Panc1 (cell line): ENCODE results near the gene IRAK4. TPM values are rescaled to one million over a fixed set of nuclear protein-coding genes. Genes with fewer than 3 reads are reported as not detected.
A peak's percentile ranks its signal among the peaks of the same experiment; 100 is the strongest.

Source experiments
- ATAC-seq: fragments of 200-7000 bp; cut with Tn5 transposase; 2 replicates; pipeline ENCODE4 v1.9.1; 2020; ENCODE audit warnings: mild to moderate bottlenecking, moderate library complexity
- BruUV-seq: library from RNA; stranded (reverse); fragments of 400-500 nt; replicated peaks from 2 replicates; lab custom pipeline; 2021; lab: Mats Ljungman, UMichigan
- CTCF ChIA-PET: fragments of 300-600 bp; sonication (Branson Sonifier 250); formaldehyde crosslinking; loops from one replicate; lab custom pipeline; 2022; ENCODE audit warnings: antibody characterized with exemption; lab: Charles Lee
- POLR2A ChIA-PET: fragments of 300-600 bp; sonication (Branson Sonifier 250); formaldehyde crosslinking; loops from one replicate; lab custom pipeline; 2022; ENCODE audit warnings: antibody characterized with exemption; lab: Charles Lee
- DNase-seq: peaks from one replicate; pipeline ENCODE4 v3.0.0-alpha.2; 2010; ENCODE audit warnings: low read depth, low spot score
- H3K27ac ChIP-seq: 2 replicates; pipeline ENCODE4 v1.5.1; 2011; ENCODE audit warnings: mild to moderate bottlenecking, low read length, inconsistent platforms
- H3K27me3 ChIP-seq: fragments of 200-500 bp; sonication (Bioruptor generic); 2 replicates; pipeline ENCODE4 v1.6.0; 2014; ENCODE audit warnings: low read length, inconsistent platforms; ENCODE audit not compliant: control insufficient read depth, insufficient read depth
- H3K36me3 ChIP-seq: fragments of 200-500 bp; sonication (Bioruptor generic); 2 replicates; pipeline ENCODE4 v1.5.1; 2014; ENCODE audit warnings: inconsistent platforms, mild to moderate bottlenecking, low read length, moderate library complexity; ENCODE audit not compliant: control insufficient read depth, insufficient read depth
- H3K4me1 ChIP-seq: 2 replicates; pipeline ENCODE4 v1.5.1; 2011; ENCODE audit warnings: inconsistent platforms, mild to moderate bottlenecking, low read length, moderate library complexity; ENCODE audit not compliant: control insufficient read depth, insufficient read depth
- H3K4me3 ChIP-seq, 2 experiments: 2 replicates each; pipeline ENCODE4 v1.5.1; 2011 to 2012; ENCODE audit warnings: low read depth in 2 of 2, low read length in 2 of 2, mild to moderate bottlenecking in 2 of 2, inconsistent platforms in 1 of 2, moderate library complexity in 1 of 2
- H3K9me3 ChIP-seq: fragments of 200-500 bp; sonication (Bioruptor generic); 2 replicates; pipeline ENCODE4 v1.5.1; 2014; ENCODE audit warnings: low read depth, mild to moderate bottlenecking, inconsistent platforms, low read length, moderate library complexity; ENCODE audit not compliant: control insufficient read depth, insufficient read depth
- CTCF ChIP-seq: fragments of 450-650 bp; IDR thresholded peaks from 2 replicates; pipeline ENCODE4 v1.5.1; 2017; ENCODE audit warnings: mild to moderate bottlenecking
- REST ChIP-seq, 2 experiments: IDR thresholded peaks; 2 replicates each; pipeline ENCODE4 v1.6.1; 2011 to 2012; ENCODE audit warnings: low read depth in 2 of 2, control low read depth in 1 of 2, low read length in 1 of 2, mild to moderate bottlenecking in 1 of 2, moderate library complexity in 1 of 2; ENCODE audit not compliant: insufficient read depth in 1 of 2
- in situ Hi-C: cut with HindIII; loops from 2 replicates; pipeline ENCODE4 v1.10.0; 2016; ENCODE audit warnings: low sequenced_read_pairs, low pct_unique_long_range_greater_than_20kb
- intact Hi-C: fragments of 100-400 bp; cut with micrococcal nuclease; formaldehyde crosslinking; loops from one replicate; pipeline ENCODE4 v1.10.0; 2022; ENCODE audit not compliant: unreplicated experiment
- total RNA-seq: library from RNA; stranded (reverse); gene quantifications from one replicate; pipeline ENCODE4 v1.2.1, GENCODE V29; 2021; ENCODE audit not compliant: unreplicated experiment

Gene IRAK4
- total RNA-seq, 1 experiment from 2014 or later = 11.3 TPM

GRCh38 chr12:43730283-43730682 lies 28.5 kb upstream of the IRAK4 start:
- H3K27me3 ChIP-seq = no peaks in the 10 kb centered on the region
- in situ Hi-C loops = no loop called here
- no TSS peak for BruUV-seq
- no peaks in the 10 kb centered on the region for H3K9me3 ChIP-seq
- H3K27ac ChIP-seq = no peak overlapping the region
- no peak for TF ChIP-seq REST (IDR thresholded peaks at IDR 0.05; ENCODE audit: insufficient read depth in 1 of 2, low read depth in 2 of 2, low read length in 1 of 2)
- H3K4me3 ChIP-seq = no peak overlapping the region
- H3K4me1 ChIP-seq = no peaks in the 10 kb centered on the region
- no peaks in the 10 kb centered on the region for H3K36me3 ChIP-seq
- POLR2A ChIA-PET = no interaction called here
- ATAC-seq (no peak), DNase-seq (no peak)
- CTCF ChIA-PET = no interaction called here
- intact Hi-C loops = no loop called here

- no peak overlapping the region for H3K4me3 ChIP-seq
- CTCF ChIA-PET = no interaction called here
- intact Hi-C loops = no loop called here
- H3K36me3 ChIP-seq = 0 out of 2 replicates have a peak, but pooled peaks cover 3% of the 10 kb centered on the region
- no peaks in the 10 kb centered on the region for H3K9me3 ChIP-seq
- no peak for ATAC-seq
- no TSS peak for BruUV-seq
- POLR2A ChIA-PET = no interaction called here
- in situ Hi-C loops = no loop called here
- no peak for DNase-seq
- no peaks in the 10 kb centered on the region for H3K27me3 ChIP-seq
- TF ChIP-seq CTCF (peak; percentile 21; the same call in 1 of the 2 replicates), REST (IDR thresholded peaks at IDR 0.05; ENCODE audit: insufficient read depth in 1 of 2, low read depth in 2 of 2, low read length in 1 of 2) (no peak)
- H3K27ac ChIP-seq = no peak overlapping the region
- H3K4me1 ChIP-seq = no peaks in the 10 kb centered on the region
These were observed 25.1 kb upstream of the IRAK4 start for GRCh38 chr12:43733687-43734086.
